Measurements from ENCODE around the gene ITPR1. TPM values are rescaled to one million over a fixed set of nuclear protein-coding genes. Genes with fewer than 3 reads are reported as not detected.

The ITPR1 gene
- total RNA-seq, 2 donors from 2014 or later, result 5.9 TPM

GRCh38 chr3:4707324-4707723 lies 214.2 kb downstream of the ITPR1 start:
- no peak for TF ChIP-seq CTCF (conservative IDR thresholded peaks at IDR 0.05)
- H3K27me3 ChIP-seq (ENCODE audit: control insufficient read depth, insufficient read depth, low read length, poor library complexity, severe bottlenecking), result no peaks in the 10 kb centered on the region
- no peak overlapping the region for H3K27ac ChIP-seq (ENCODE audit: low read depth, low read length)
- no peak overlapping the region for H3K9ac ChIP-seq (ENCODE audit: extremely low read depth, low read length, poor library complexity, severe bottlenecking)
- Mint-ChIP-seq H3K4me3 (no peak overlapping the region), H3K27me3 (ENCODE audit: insufficient read depth) (no peaks in the 10 kb centered on the region), H3K27ac (no peak overlapping the region), H3K4me1 (peaks cover 7% of the 10 kb centered on the region), H3K36me3 (ENCODE audit: low read depth) (no peaks in the 10 kb centered on the region), H3K9me3 (no peaks in the 10 kb centered on the region)
- WGBS, 2 experiments (ENCODE audit: insufficient coverage in 1 of 2, insufficient read length in 1 of 2), result 93 to 95% methylated on average over 2 to 4 of the region's 4 CpGs
- H3K36me3 ChIP-seq (ENCODE audit: control insufficient read depth, insufficient read depth, low read length), result no peaks in the 10 kb centered on the region
- no peaks in the 10 kb centered on the region for H3K4me1 ChIP-seq (ENCODE audit: control insufficient read depth, insufficient read depth, low read length)
- no peak for DNase-seq
- no peaks in the 10 kb centered on the region for H3K9me3 ChIP-seq (ENCODE audit: control insufficient read depth, low read length)
- H3K4me3 ChIP-seq (ENCODE audit: low read length), result no peak overlapping the region

- WGBS, 2 experiments (ENCODE audit: insufficient coverage in 1 of 2, insufficient read length in 1 of 2), result 78 to 86% methylated on average over 1 to 7 of the region's 7 CpGs
- Mint-ChIP-seq H3K36me3 (ENCODE audit: low read depth) (no peaks in the 10 kb centered on the region), H3K4me3 (no peak overlapping the region), H3K4me1 (peaks cover 8% of the 10 kb centered on the region), H3K27me3 (ENCODE audit: insufficient read depth) (no peaks in the 10 kb centered on the region), H3K9me3 (no peaks in the 10 kb centered on the region), H3K27ac (no peak overlapping the region)
- no peak for DNase-seq
- Histone ChIP-seq H3K4me3 (ENCODE audit: low read length) (no peak overlapping the region), H3K9me3 (ENCODE audit: control insufficient read depth, low read length) (no peaks in the 10 kb centered on the region), H3K27ac (ENCODE audit: low read depth, low read length) (no peak overlapping the region), H3K36me3 (ENCODE audit: control insufficient read depth, insufficient read depth, low read length) (no peaks in the 10 kb centered on the region), H3K4me1 (ENCODE audit: control insufficient read depth, insufficient read depth, low read length) (no peaks in the 10 kb centered on the region), H3K27me3 (ENCODE audit: control insufficient read depth, insufficient read depth, low read length, poor library complexity, severe bottlenecking) (no peaks in the 10 kb centered on the region), H3K9ac (ENCODE audit: extremely low read depth, low read length, poor library complexity, severe bottlenecking) (no peak overlapping the region)
- no peak for TF ChIP-seq CTCF (conservative IDR thresholded peaks at IDR 0.05)
Measured at GRCh38 chr3:4708230-4708629, 215.1 kb downstream of the ITPR1 start.

DNA sequence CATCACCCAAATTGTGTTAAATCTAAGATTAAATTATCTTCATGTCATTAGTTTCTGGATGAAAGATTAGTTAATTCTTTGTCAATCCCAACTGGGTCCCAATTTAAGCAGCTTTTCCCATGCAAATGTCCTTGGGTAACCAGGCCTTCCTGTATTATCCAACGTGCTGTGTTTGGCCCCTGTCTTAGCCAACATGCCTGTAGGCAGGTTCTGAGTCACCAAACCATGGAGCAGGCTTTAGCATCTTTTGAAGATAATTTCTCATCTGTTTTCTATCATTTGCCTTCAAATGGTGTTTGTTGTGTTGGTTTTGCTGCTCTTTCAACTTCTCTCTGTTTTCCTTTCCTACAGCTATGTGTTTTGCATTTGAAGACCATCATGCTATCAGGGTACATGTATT lies 216.2 kb downstream of the ITPR1 start:
- no peaks in the 10 kb centered on the region for H3K27me3 Mint-ChIP-seq (ENCODE audit: insufficient read depth)

More for the DNA sequence above, 216.2 kb downstream of the ITPR1 start:
- H3K4me3 ChIP-seq (ENCODE audit: low read length), result no peak overlapping the region
- WGBS, 2 experiments (ENCODE audit: insufficient coverage in 1 of 2, insufficient read length in 1 of 2), result 45 to 60% methylated on average over 1 of the region's 1 CpG
- peaks cover 8% of the 10 kb centered on the region for H3K4me1 Mint-ChIP-seq
- H3K27me3 ChIP-seq (ENCODE audit: control insufficient read depth, insufficient read depth, low read length, poor library complexity, severe bottlenecking), result no peaks in the 10 kb centered on the region
- no peaks in the 10 kb centered on the region for H3K9me3 ChIP-seq (ENCODE audit: control insufficient read depth, low read length)
- no peaks in the 10 kb centered on the region for H3K36me3 ChIP-seq (ENCODE audit: control insufficient read depth, insufficient read depth, low read length)
- H3K27ac ChIP-seq (ENCODE audit: low read depth, low read length), result no peak overlapping the region
- no peak overlapping the region for H3K4me3 Mint-ChIP-seq
- no peak overlapping the region for H3K9ac ChIP-seq (ENCODE audit: extremely low read depth, low read length, poor library complexity, severe bottlenecking)
- no peak overlapping the region for H3K27ac Mint-ChIP-seq
- no peaks in the 10 kb centered on the region for H3K36me3 Mint-ChIP-seq (ENCODE audit: low read depth)
- H3K9me3 Mint-ChIP-seq, result no peaks in the 10 kb centered on the region
- H3K4me1 ChIP-seq (ENCODE audit: control insufficient read depth, insufficient read depth, low read length), result no peaks in the 10 kb centered on the region
- no peak for DNase-seq
- no peak for TF ChIP-seq CTCF (conservative IDR thresholded peaks at IDR 0.05)
